Measurements from ENCODE around the gene AGAP2. TPM values are rescaled to one million over a fixed set of nuclear protein-coding genes. Genes with fewer than 3 reads are reported as not detected.
A peak's percentile ranks its signal among the peaks of the same experiment; 100 is the strongest.
"Not testable (repeated sequence)": the region's sequence is repeated elsewhere in the genome, so short reads cannot be mapped to it uniquely, and the experiment has no call there.

AGAP2 gene
- total RNA-seq, 1 donor from 2014 or later = 9.8 TPM

GRCh38 chr12:57707250-57707649 is 31.3 kb downstream of the AGAP2 start:
- DNase-seq (ENCODE audit: low read depth) = no peak

- no peak for DNase-seq (ENCODE audit: low read depth)
These were observed 38.2 kb downstream of the AGAP2 start for GRCh38 chr12:57700317-57700716.

- DNase-seq (ENCODE audit: low read depth) = no peak
These were observed 40.1 kb downstream of the AGAP2 start for GRCh38 chr12:57698414-57698813.

- DNase-seq (ENCODE audit: low read depth) = no peak
These were observed 41.5 kb downstream of the AGAP2 start for GRCh38 chr12:57697076-57697475.

GRCh38 chr12:57695770-57696432 is 42.6 kb downstream of the AGAP2 start:
- no peak for DNase-seq (ENCODE audit: low read depth)

- peak; percentile 24 for DNase-seq (ENCODE audit: low read depth)
These were observed 44.0 kb downstream of the AGAP2 start for GRCh38 chr12:57694459-57695019.

- peak; percentile 100 for DNase-seq (ENCODE audit: low read depth)
These were observed 44.7 kb downstream of the AGAP2 start, which contains the start of gene OS9 for GRCh38 chr12:57693659-57694458. TSS of gene OS9 (plus strand) at chr12:57694132. CDS start at chr12:57694162, 30 bp downstream.

- DNase-seq (ENCODE audit: low read depth) = no peak
These were observed 45.3 kb downstream of the AGAP2 start for GRCh38 chr12:57693317-57693658.

- DNase-seq (ENCODE audit: low read depth) = no peak
These were observed 46.0 kb downstream of the AGAP2 start for GRCh38 chr12:57692500-57692899.

- DNase-seq (ENCODE audit: low read depth) = no peak
These were observed 49.6 kb downstream of the AGAP2 start for GRCh38 chr12:57688931-57689330.

GRCh38 chr12:57687862-57688261 is 50.7 kb downstream of the AGAP2 start:
- no peak for DNase-seq (ENCODE audit: low read depth)

GRCh38 chr12:57679697-57680096 is 58.8 kb downstream of the AGAP2 start:
- no peak for DNase-seq (ENCODE audit: low read depth)

GRCh38 chr12:57677947-57678346 is 60.6 kb downstream of the AGAP2 start:
- DNase-seq (ENCODE audit: low read depth) = not testable (repeated sequence)

- no peak for DNase-seq (ENCODE audit: low read depth)
These were observed 63.9 kb downstream of the AGAP2 start for GRCh38 chr12:57674691-57675090.

Small RNAs within 50 kb of the gene (microRNA-seq; reads per million reads assigned to microRNA genes)
- not detected for gene MIR6759

Other genes starting within 250 kb of the AGAP2 start
- gene DDIT3, start 218.2 kb downstream of the AGAP2 start, total RNA-seq = 30.0 and 37.1 TPM in 2 replicates
- 6.3 and 8.2 TPM in 2 replicates for gene MBD6, start 215.9 kb downstream of the AGAP2 start, total RNA-seq
- 170 and 179 TPM in 2 replicates for gene DCTN2, start 191.6 kb downstream of the AGAP2 start, total RNA-seq
- gene KIF5A, start 188.7 kb downstream of the AGAP2 start, total RNA-seq = not detected in 2 replicates
- gene PIP4K2C, start 147.6 kb downstream of the AGAP2 start, total RNA-seq = 15.4 and 20.2 TPM in 2 replicates
- gene DTX3, start 133.9 kb downstream of the AGAP2 start, total RNA-seq = 22.1 and 22.5 TPM in 2 replicates
- gene ARHGEF25, start 127.3 kb downstream of the AGAP2 start, total RNA-seq = 8.6 and 12.4 TPM in 2 replicates
- 2.5 and 3.4 TPM in 2 replicates for gene B4GALNT1, start 105.5 kb downstream of the AGAP2 start, total RNA-seq
- gene OS9, start 44.6 kb downstream of the AGAP2 start, total RNA-seq = 288 and 306 TPM in 2 replicates
- 50.7 and 141 TPM in 2 replicates for gene TSPAN31, start 6.3 kb upstream of the AGAP2 start, total RNA-seq
- 175 and 180 TPM in 2 replicates for gene CDK4, start 13.6 kb upstream of the AGAP2 start, total RNA-seq
- 8.7 and 9.1 TPM in 2 replicates for gene MARCHF9, start 16.4 kb upstream of the AGAP2 start, total RNA-seq
- gene CYP27B1, start 28.3 kb upstream of the AGAP2 start, total RNA-seq = 1.2 TPM in 1 of 2 replicates, not detected in the other
- gene METTL1, start 33.4 kb upstream of the AGAP2 start, total RNA-seq = 9.9 and 13.6 TPM in 2 replicates
- 2.7 and 3.1 TPM in 2 replicates for gene EEF1AKMT3, start 33.9 kb upstream of the AGAP2 start, total RNA-seq
- gene TSFM, start 44.0 kb upstream of the AGAP2 start, total RNA-seq = 50.0 and 51.9 TPM in 2 replicates
- gene AVIL, start 80.0 kb upstream of the AGAP2 start, total RNA-seq = 0.48 TPM in 1 of 2 replicates, not detected in the other
- gene CTDSP2, start 108.0 kb upstream of the AGAP2 start, total RNA-seq = 37.9 and 43.4 TPM in 2 replicates
- gene ATP23, start 202.8 kb upstream of the AGAP2 start, total RNA-seq = 4.1 and 7.0 TPM in 2 replicates

Measured in myocyte (in vitro differentiated cells).